Stimulated activated CD4-positive, alpha-beta T cell treated with anti-CD3 and anti-CD28 coated beads, Interleukin-12 subunit alpha, Interleukin-12 subunit beta, amount 100 ng/mL, for 24 hours (primary cell): ENCODE data around the gene C18orf63.
"Not testable (repeated sequence)": the region's sequence is repeated elsewhere in the genome, so short reads cannot be mapped to it uniquely, and the experiment has no call there.

Source experiments
- DNase-seq, 2 experiments: peaks; one replicate each; pipeline ENCODE4 v3.0.0-alpha.2; 2020; ENCODE audit warnings: low read depth in 2 of 2

C18orf63 gene

DNA sequence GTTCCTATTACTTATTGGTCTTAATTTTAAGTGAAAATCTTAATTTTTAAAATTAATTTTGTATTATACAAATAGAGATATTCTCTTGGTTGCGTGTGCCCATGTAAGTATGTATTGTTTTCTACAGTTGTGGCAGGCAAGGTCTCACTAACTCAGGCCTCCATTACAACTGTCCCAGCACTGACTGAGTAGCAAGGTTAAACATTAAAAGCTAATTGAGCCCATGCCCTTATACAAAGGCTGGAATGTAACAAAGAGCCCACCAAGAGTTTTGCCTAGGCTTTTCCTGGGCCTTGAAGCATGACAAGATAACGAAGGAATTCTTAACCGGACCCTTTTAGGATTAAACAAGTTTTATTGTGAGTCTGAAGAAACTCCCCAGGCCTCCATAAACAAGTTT, 11.2 kb downstream of the C18orf63 start:
- not testable (repeated sequence) for DNase-seq

GRCh38 chr18:74328206-74328605, 12.6 kb downstream of the C18orf63 start:
- DNase-seq = no peak

DNA sequence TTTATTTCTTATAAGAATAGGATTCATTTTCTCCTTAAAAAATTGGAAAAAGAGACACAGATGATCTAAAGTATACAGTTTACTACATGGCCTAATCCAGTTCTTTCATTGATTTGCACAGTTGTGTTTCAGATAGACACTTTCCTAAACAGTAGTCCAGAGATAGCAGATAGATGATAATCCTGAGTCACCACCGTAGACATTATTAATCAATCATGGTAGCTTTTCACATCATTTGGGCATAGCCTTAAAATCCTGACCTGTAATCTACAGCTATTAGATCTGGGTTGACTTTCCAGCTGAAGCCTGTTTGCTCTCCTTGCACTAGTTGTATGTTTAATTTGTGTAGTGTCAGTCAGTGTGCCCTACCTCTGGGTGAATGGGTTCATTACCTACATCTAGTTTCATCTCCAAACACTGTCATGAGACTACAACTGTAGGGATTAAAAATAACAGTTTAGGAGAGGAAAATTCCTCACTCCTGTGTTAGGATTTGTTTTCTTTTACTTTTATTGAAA, 14.1 kb downstream of the C18orf63 start:
- no peak for DNase-seq

- DNase-seq = no peak
Measured at GRCh38 chr18:74331404-74331803, 15.8 kb downstream of the C18orf63 start.

- no peak for DNase-seq
Measured at GRCh38 chr18:74333091-74333490, 17.5 kb downstream of the C18orf63 start.

- no peak for DNase-seq
Measured at GRCh38 chr18:74334242-74334893, 18.7 kb downstream of the C18orf63 start.

DNA sequence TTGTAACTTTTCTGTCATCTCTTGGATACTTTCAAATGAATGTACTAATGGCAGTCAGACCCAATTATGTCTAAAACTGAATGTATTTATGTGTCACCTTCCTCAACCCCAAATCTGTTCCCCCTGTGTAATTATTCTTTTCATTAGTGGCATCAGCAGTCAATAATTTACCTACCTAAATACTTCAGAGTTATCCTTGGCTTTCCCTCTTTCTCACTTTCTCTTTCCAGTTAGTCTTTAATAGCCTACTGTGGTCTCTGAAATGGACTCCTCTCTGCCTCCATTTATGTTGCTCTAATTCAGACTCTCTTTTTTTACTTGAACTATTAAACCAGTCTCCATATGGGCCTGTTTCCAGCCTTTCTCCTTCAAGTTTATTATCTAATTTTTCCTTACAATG, 21.0 kb downstream of the C18orf63 start:
- no peak for DNase-seq

- DNase-seq = no peak
Measured at GRCh38 chr18:74337155-74337911, 21.7 kb downstream of the C18orf63 start.

DNA sequence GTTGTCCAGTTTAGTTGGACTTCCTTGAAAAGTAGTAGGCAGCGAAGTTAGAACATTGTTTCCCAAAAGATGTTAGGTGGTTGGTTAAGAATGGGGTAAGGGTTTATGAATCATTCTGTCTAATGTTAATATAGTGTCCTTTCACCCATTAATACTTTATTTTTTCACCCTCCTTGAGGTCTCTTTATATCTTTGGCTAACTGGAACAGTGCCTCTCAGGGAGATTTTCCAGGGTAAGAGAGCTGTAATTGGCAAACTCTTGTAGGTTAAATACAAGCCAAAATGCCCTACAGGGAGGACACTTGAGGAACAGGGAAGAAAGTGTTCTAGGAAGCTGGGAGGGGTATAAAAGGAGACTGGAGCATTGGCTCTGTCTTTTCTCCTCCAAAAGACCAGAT, 22.3 kb downstream of the C18orf63 start:
- no peak for DNase-seq

- no peak for DNase-seq
Measured at GRCh38 chr18:74342416-74343043, 26.9 kb downstream of the C18orf63 start.

DNA sequence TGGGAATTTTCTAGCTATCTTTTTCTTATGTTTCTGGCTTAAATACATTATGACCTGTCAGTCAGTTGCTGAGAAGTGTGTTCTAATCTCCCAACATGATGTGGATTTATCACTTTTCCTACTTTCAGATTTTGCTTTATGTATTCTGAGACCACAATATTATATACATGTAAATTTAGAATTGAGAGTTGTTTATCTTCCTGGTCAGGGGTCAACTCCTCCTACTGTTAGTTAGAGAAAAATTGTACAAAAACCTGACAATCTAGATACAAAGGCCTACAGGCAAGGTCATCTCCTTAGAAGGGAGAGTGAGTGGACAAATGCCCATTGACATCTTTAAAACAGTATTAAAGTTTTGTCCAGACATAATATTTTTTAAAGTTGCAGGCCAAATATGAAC, 30.6 kb downstream of the C18orf63 start:
- DNase-seq = no peak

DNA sequence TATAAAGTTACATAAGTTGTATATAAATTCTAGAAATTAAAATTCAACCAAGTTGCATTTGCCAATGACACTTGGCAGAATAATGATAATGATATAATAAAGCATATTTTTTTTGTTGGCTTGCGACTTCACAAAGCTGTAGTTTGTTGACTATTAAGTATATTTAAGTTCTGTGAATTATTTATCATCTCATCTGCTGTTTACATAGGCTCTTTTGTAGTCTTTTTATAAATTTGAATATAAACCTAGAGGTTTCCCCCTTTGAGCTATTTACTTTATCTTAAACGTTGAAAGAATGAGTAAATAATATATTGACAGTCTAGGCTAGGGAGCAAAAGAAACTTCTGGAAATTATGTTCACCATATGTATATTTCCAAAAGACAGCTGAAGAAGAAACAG, 32.9 kb downstream of the C18orf63 start:
- no peak for DNase-seq

GRCh38 chr18:74351354-74351753, 35.7 kb downstream of the C18orf63 start:
- DNase-seq = no peak

DNA sequence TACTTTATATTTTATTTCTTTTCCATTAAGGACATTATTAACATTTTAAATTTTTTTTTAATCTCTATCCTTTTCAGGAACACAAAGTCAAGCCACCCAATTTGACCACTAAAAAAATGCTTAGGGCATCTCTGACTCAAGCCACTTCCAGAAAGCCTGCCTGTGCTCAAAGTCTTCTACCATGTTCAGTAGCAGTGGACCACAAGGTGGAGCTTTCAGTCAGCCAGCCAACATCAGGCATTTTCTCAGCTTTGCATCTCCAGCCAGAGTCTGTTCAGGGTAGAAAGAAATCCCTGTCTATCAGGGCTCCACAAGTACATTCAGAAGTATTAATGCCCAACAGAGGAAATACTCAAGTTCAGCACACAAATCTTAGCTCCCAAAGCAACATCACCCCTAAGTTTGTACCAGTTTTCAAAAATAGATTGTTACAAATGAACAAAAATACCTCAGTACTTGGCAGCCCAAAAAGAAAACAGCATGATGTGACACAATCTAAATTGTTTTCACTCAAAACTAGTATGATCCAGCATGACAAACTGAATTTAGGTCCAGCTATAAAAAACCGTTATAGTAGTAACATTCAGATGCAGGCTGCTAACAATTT, 37.6 kb downstream of the C18orf63 start:
- no peak for DNase-seq

- no peak for DNase-seq
Measured at GRCh38 chr18:74356959-74357358, 41.3 kb downstream of the C18orf63 start.

DNA sequence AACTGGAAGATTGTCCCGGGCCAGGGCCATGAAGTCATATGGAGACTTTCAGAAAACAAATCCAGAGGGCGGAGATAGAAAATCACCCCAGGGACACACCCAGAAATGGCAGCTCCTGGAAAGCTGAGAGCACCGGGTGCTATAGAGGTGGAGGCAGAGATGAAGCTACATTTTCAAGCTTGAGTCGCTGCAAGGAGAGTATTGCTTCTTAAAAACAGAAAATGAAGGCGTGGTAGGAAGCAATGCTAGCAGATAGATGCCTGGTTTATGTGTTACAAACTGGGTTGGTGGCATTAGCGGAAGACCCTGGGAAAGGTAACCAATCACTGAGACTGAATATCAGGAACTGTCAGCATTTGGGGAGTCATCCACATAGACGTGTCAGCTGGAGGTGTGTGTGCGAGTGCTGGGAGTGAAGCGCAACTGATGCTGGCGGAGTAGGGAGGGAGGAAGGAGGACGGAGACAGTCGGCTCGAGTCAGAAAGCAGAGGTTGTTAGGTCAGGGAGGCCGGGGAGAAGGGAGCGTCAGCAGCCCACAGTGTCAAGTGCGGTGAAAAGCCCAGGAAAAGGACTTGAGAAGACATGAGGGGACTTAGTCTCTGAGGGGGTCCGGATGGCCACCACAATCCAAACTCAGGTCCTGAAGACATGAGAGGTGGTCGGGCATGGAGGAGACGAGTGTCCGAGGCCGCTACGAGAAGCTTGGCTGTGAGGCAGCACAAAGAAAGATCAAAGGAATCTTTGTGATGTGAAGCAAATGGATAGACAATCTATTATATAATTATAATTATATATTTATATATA, 45.4 kb downstream of the C18orf63 start:
- no peak for DNase-seq

DNA sequence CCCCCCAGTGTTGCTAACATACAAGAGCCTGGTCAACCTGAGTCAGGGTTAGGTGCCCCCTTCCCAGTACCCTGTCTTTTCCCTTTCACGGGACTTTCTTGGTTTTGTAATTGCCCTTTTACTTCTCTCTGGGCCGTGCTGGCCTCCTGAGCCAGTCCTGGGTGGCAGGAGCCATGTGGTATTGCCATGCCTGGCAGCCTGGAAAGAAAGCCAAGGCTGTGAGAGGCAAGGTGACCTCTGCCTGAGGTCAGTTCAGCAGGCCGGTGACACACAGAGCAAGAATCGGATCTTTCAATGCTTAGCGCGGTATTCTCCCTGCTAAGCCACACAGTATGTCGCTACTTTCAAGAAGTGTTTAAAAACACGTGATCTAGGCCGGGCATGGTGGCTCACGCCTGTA, 52.3 kb downstream of the C18orf63 start:
- DNase-seq = no peak

GRCh38 chr18:74368901-74369705, 53.5 kb downstream of the C18orf63 start:
- DNase-seq = no peak

DNA sequence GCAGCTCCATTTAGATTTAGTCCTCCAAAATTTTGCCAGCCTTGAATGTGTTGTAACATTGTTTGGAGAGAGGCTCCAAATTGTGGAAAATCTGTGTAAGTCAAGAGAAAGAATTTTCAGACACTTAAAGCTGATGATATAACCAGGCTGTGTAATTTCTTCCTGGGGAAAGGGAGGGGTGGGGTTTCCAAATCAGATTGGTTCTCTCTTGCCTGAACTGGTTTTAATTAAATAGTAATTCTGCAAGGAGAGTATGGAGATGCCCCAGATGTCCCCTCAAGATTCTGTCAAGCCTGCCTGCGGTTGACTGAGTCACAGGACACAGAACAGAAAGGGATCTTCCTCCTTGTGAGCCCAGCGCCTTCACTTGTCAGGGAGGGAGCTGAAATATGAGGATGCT, 54.5 kb downstream of the C18orf63 start:
- no peak for DNase-seq

GRCh38 chr18:74373428-74373827, 57.8 kb downstream of the C18orf63 start:
- no peak for DNase-seq

DNA sequence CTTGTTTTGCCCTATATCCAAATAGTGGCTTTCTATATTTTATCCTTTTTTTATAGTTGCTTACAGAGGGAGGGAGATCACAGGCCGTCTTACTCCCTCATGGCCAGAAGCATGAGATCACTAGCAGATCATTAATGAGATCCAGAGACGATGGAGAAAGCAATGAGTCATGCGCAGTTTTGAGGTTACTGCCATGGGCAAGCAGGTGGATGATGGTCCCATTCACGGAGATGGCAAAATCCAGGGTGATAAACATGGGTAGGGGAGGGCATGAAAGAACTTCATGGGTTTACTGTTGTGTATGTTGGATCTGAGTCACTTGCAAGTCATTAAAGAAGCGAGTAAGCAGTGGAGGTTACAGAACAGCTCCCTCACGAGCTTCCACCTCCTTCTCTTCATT, 60.4 kb downstream of the C18orf63 start:
- DNase-seq = no peak
